Right lobe of liver (tissue), 6 donors: ENCODE data around the gene ISG15. TPM values are rescaled to one million over a fixed set of nuclear protein-coding genes. Genes with fewer than 3 reads are reported as not detected.

ENCODE experiments used
- ATAC-seq, 4 donors: fragments of 200-7000 bp; cut with Tn5 transposase; one replicate each; pipeline ENCODE4 v1.9.1; 2020; ENCODE audit warnings: mild to moderate bottlenecking in 4 of 4, moderate library complexity in 4 of 4
- DNase-seq, 3 donors: peaks; one replicate each; pipeline ENCODE4 v3.0.0-alpha.2; 2020
- H3K27ac ChIP-seq, 3 donors: fragments of 200-600 bp; one replicate each; pipeline ENCODE4 v1.8.0; 2022
- H3K27me3 ChIP-seq, 2 donors: fragments of 200-600 bp; one replicate each; pipeline ENCODE4 v1.8.0; 2022
- H3K36me3 ChIP-seq, 4 donors: fragments of 200-600 bp; sonication (generic) in 1 of 4; one replicate each; pipeline versions ENCODE4 v1.5.1 to v1.8.0; 2017 to 2022; ENCODE audit warnings: control low read depth in 1 of 4
- H3K4me1 ChIP-seq, 4 donors: fragments of 200-600 bp; sonication (generic) in 1 of 4; one replicate each; pipeline versions ENCODE4 v1.5.1 to v1.8.0; 2017 to 2022; ENCODE audit warnings: control low read depth in 1 of 4
- H3K4me3 ChIP-seq, 3 donors: fragments of 200-600 bp; one replicate each; pipeline ENCODE4 v1.8.0; 2022
- H3K9me3 ChIP-seq, 4 donors: fragments of 200-600 bp; sonication (generic) in 1 of 4; one replicate each; pipeline versions ENCODE4 v1.5.1 to v1.8.0; 2017 to 2022; ENCODE audit warnings: control low read depth in 1 of 4
- POLR2A ChIP-seq: fragments of 450-650 bp; IDR thresholded peaks from one replicate; pipeline ENCODE4 v1.6.1; 2017; ENCODE audit warnings: antibody characterized with exemption, mild to moderate bottlenecking
- WGBS: methylation state at CpG from one replicate; pipeline ENCODE4 v1.1.6; 2018; ENCODE audit warnings: low coverage, low lambda C conversion rate; ENCODE audit not compliant: insufficient coverage; ENCODE audit errors: missing lambda C conversion rate; 5-methylcytosine and 5-hydroxymethylcytosine counted together
- intact Hi-C, 2 donors: fragments of 100-400 bp; cut with DNase I; formaldehyde crosslinking; loops; one replicate each; pipeline versions ENCODE4 v1.11.2 to v1.14.1; 2022
- long read RNA-seq: library from polyadenylated mRNA; unstranded; transcript quantifications from one replicate; pipeline ENCODE4 v2.0.0, GENCODE V29; 2019
- total RNA-seq, 6 experiments: library from RNA; depleted of rRNA in 2 of 6; stranded (reverse); fragments of >200 nt in 2 of 6; fragmentation: NEBNext Ultra II Directional in 3 of 6; extraction: Animal tissue kit (Norgen Biotek cat#: 25700) in 3 of 6; gene quantifications; one replicate each; pipeline versions ENCODE4 v1.1.0 to v1.2.4, GENCODE V29; 2016 to 2023
- TF ChIP-seq, protein P1 (sequence below), 4 donors: fragments of 200-600 bp in 3 of 4; fragments of 450-650 bp in 1 of 4; IDR thresholded peaks; one replicate each; pipeline versions ENCODE4 v1.5.1 to v1.8.0; 2016 to 2022; ENCODE audit warnings: antibody characterized with exemption in 4 of 4, mild to moderate bottlenecking in 2 of 4
- donor health status: DM: no; HTN: yes; CAD: no.
- donor health status: DM: no; HTN: no; CAD: no.
- donor health status: DM: no; HTN: no; CAD: no.
- donor health status: DM: no; HTN: yes; CAD: no.
- donor health status: DM: no; HTN: yes; CAD: no.

The ISG15 gene
- total RNA-seq, result 10 to 100 TPM; 16.3 to 98.7 (median 26.4) TPM
- long read RNA-seq, transcript ISG15-201 (2 exons, 711 nt), result major isoform, 9 of 10 reads
- long read RNA-seq, partial matches to known transcripts, result 1 of 10 reads
- long read RNA-seq, other reads (novel, unspliced or antisense), result 0 of 10 reads

DNA sequence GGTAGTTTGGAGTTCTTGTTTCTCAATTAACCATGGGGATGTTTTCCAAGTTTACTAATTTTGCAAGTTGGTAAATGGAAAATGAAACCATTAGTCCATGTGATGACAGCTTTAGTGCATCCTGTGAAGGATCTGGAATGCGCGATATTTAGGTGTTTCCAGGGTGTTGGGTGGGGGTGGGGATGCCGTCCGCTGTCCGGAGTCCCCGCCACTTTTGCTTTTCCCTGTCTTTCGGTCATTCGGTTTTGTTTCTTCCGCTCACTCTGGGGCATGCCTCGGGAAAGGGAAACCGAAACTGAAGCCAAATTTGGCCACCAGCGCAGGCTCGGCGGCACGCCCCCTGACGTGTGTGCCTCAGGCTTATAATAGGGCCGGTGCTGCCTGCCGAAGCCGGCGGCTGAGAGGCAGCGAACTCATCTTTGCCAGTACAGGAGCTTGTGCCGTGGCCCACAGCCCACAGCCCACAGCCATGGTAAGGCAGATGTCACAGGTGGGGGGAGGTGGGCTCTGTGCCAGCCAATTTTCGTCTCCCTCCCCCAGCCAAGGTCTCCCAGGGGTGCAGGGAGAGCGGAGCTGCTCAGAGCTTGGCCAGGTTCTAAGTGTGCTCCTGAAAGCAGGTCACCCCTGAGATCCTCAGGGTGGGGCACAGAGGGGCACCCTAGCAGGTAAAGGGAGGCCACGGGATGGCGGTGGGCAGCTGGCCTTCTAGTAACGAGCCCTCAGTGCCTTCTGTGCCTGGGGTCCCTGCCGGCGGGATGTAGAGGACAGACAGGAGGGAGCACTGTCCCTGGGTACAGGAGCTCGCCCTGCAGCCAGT, at the start of gene ISG15:
Gene ISG15 (plus strand): TSS at position 393 of the 817 bp plus-strand sequence. CDS start 77 bp downstream, at position 470.
- Histone ChIP-seq H3K4me1 (peaks cover 0 to 16% (median 5%) of the 10 kb centered on the region in 4 donors), H3K27me3 (no peaks in the 10 kb centered on the region), H3K27ac (peak within 1 kb of the TSS; percentile 85 to 93 (median 91)), H3K36me3 (no peaks in the 10 kb centered on the region), H3K4me3 (peak within 1 kb of the TSS; percentile 54 to 79 (median 65)), H3K9me3 (no peaks in the 10 kb centered on the region)
- intact Hi-C loops, result no loop called here
- ATAC-seq (peak; percentile 94 to 98 (median 96)), DNase-seq (peak; percentile 93 to 95 (median 94))
- 2% methylated on average over 17 of the region's 30 CpGs for WGBS
- TF ChIP-seq, protein P1, sequence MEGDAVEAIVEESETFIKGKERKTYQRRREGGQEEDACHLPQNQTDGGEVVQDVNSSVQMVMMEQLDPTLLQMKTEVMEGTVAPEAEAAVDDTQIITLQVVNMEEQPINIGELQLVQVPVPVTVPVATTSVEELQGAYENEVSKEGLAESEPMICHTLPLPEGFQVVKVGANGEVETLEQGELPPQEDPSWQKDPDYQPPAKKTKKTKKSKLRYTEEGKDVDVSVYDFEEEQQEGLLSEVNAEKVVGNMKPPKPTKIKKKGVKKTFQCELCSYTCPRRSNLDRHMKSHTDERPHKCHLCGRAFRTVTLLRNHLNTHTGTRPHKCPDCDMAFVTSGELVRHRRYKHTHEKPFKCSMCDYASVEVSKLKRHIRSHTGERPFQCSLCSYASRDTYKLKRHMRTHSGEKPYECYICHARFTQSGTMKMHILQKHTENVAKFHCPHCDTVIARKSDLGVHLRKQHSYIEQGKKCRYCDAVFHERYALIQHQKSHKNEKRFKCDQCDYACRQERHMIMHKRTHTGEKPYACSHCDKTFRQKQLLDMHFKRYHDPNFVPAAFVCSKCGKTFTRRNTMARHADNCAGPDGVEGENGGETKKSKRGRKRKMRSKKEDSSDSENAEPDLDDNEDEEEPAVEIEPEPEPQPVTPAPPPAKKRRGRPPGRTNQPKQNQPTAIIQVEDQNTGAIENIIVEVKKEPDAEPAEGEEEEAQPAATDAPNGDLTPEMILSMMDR (IDR thresholded peaks at IDR 0.05), result peak in 1 of 4 donors; percentile 8
- TF ChIP-seq POLR2A, result peak; percentile 90

DNA sequence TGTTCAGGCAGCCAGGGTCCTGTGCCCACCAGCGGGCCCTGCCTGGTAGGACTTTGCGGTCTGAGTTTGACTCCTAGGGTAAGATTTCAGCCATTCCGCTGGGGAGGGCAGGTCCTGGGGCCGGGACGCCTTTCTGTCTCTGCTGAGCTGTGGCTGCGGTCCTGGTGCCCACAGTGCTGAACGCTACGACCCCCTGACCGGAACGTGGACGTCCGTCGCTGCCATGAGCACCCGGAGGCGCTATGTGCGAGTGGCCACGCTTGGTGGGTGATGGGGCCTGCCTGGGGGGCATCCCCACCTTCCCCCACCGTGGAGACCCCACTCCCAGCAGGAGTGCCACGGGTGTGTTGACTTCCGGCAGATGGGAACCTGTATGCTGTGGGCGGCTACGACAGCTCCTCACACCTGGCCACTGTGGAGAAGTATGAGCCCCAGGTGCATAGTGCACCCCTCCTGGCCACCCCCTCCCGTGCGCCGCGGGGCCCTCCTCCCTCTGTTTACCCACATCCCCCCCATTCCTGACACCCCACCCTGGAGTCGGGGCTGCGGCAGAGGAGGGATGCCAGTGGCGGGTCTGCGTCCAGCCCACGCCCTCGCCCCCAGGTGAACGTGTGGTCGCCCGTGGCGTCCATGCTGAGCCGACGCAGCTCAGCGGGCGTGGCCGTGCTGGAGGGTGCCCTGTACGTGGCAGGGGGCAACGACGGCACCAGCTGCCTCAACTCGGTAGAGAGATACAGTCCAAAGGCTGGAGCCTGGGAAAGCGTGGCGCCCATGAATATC, 49.4 kb upstream of the ISG15 start:
- ATAC-seq, result no peak
- no peaks in the 10 kb centered on the region for H3K36me3 ChIP-seq
- no peak for DNase-seq
- TF ChIP-seq, protein P1 (IDR thresholded peaks at IDR 0.05), result no peak
- TF ChIP-seq POLR2A, result no peak
- H3K4me3 ChIP-seq, result no peak overlapping the region
- WGBS, result 100% methylated on average over 1 of the region's 47 CpGs
- H3K27me3 ChIP-seq, result no peaks in the 10 kb centered on the region
- no peak overlapping the region for H3K27ac ChIP-seq
- H3K9me3 ChIP-seq, result no peaks in the 10 kb centered on the region
- H3K4me1 ChIP-seq, result peaks cover 0 to 12% (median 2%) of the 10 kb centered on the region in 4 donors
- intact Hi-C loops, result no loop called here

DNA sequence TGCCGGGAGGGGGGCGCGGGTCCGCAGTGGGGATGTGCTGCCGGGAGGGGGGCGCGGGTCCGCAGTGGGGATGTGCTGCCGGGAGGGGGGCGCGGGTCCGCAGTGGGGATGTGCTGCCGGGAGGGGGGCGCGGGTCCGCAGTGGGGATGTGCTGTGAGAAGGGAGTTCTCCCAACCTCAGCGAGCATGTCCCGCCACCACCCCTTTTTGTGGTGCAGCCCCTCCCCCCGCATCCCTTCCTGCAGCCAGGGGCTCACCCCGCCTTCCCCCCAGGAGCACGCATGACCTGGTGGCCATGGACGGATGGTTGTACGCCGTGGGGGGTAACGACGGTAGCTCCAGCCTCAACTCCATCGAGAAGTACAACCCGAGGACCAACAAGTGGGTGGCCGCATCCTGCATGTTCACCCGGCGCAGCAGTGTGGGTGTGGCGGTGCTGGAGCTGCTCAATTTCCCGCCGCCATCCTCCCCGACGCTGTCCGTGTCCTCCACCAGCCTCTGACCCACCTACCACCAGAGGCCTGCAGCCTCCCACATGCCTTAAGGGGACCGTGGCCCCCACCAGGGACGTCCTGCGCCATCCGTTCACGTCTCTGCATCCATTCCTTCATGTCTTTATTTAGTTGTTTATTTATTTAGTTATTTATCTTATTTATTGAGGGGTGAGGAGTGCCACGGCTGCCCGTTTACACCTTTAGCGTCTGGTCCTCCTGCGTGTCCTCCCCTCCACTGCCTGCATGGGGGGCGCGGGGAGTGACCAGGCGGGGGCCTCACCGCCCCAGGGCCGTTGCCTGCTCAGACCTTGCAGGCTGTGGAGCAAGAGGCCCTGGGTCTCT, 48.4 kb upstream of the ISG15 start:
- Histone ChIP-seq H3K9me3 (no peaks in the 10 kb centered on the region), H3K27ac (no peak overlapping the region), H3K4me1 (peaks cover 0 to 8% (median 2%) of the 10 kb centered on the region in 4 donors), H3K36me3 (no peaks in the 10 kb centered on the region), H3K4me3 (no peak overlapping the region), H3K27me3 (no peaks in the 10 kb centered on the region)
- TF ChIP-seq, protein P1 (IDR thresholded peaks at IDR 0.05), result no peak
- no peak for TF ChIP-seq POLR2A
- WGBS, result 74% methylated on average over 6 of the region's 51 CpGs
- DNase-seq (no peak), ATAC-seq (no peak)
- intact Hi-C loops, result no loop called here

DNA sequence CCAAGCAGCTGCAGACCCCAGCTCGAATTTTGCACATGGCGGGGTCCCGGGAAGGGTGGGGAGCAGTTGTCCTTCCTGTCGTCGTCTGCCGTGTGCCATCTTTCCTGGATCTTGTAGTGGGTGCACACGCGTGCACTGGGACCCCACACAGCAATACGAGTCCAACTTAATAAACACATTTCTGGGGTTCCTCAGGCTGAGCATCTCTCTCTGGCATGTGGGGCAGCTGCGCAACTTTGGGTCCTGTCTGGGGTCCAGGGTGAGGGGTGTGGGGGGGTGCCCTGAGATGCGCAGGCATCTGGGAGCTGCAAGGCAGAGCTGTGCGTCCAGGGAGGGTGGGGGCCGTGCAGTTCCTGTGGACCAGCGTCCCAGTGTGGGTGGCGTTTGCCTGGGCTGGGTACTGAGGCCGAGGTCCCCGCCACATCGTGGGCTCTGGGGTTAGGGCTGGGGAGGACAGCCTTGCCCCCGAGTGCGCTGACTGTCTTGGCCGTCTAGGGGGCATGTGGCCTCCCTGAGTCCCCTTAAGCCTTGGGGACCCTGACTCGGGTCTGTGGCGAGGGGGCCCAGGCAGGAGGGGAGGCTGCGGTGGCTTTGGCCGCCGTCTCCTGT, 47.7 kb upstream of the ISG15 start:
- peaks cover 0 to 4% of the 10 kb centered on the region in 2 donors for H3K27me3 ChIP-seq
- H3K4me1 ChIP-seq, result peaks cover 0 to 8% (median 2%) of the 10 kb centered on the region in 4 donors
- WGBS, result 100% methylated on average over 2 of the region's 26 CpGs
- H3K9me3 ChIP-seq, result no peaks in the 10 kb centered on the region
- DNase-seq (no peak), ATAC-seq (no peak)
- no peak overlapping the region for H3K27ac ChIP-seq
- TF ChIP-seq POLR2A, result no peak
- TF ChIP-seq, protein P1 (IDR thresholded peaks at IDR 0.05), result no peak
- no peaks in the 10 kb centered on the region for H3K36me3 ChIP-seq
- intact Hi-C loops, result no loop called here
- H3K4me3 ChIP-seq, result no peak overlapping the region
